Neural progenitor cell (in vitro differentiated cells): ENCODE data around the gene FRYL. TPM values are rescaled to one million over a fixed set of nuclear protein-coding genes. Genes with fewer than 3 reads are reported as not detected.

Experiments used
- DNase-seq: peaks from one replicate; pipeline ENCODE4 v3.0.0-alpha.2; 2016; ENCODE audit warnings: low spot score
- H2AFZ ChIP-seq: fragments of 200-600 bp; sonication (generic); replicated peaks from 2 replicates; pipeline ENCODE4 v1.6.1; 2016; ENCODE audit warnings: antibody characterized with exemption
- H3F3A ChIP-seq: fragments of 200-600 bp; sonication (generic); 2 replicates; pipeline ENCODE4 v1.6.1; 2016; ENCODE audit warnings: antibody characterized with exemption, low read depth
- H3K27ac ChIP-seq: fragments of 200-600 bp; sonication (generic); 2 replicates; pipeline ENCODE4 v1.5.1; 2016; ENCODE audit warnings: mild to moderate bottlenecking
- H3K27me3 ChIP-seq: fragments of 200-600 bp; sonication (generic); 2 replicates; pipeline ENCODE4 v1.6.1; 2016; ENCODE audit warnings: mild to moderate bottlenecking, moderate library complexity
- H3K36me3 ChIP-seq: fragments of 200-600 bp; sonication (generic); 2 replicates; pipeline ENCODE4 v1.5.1; 2016
- H3K4me1 ChIP-seq: fragments of 200-600 bp; sonication (generic); 2 replicates; pipeline ENCODE4 v1.6.1; 2016; ENCODE audit warnings: mixed run types
- H3K4me2 ChIP-seq: fragments of 200-600 bp; sonication (generic); 2 replicates; pipeline ENCODE4 v1.6.1; 2016
- H3K4me3 ChIP-seq: fragments of 200-600 bp; sonication (generic); 2 replicates; pipeline ENCODE4 v1.5.1; 2016
- H3K79me2 ChIP-seq: fragments of 200-600 bp; sonication (generic); 2 replicates; pipeline ENCODE4 v1.6.1; 2016; ENCODE audit warnings: low read depth
- H3K9ac ChIP-seq: fragments of 200-600 bp; sonication (generic); 2 replicates; pipeline ENCODE4 v1.6.1; 2016
- H3K9me3 ChIP-seq: fragments of 200-600 bp; sonication (generic); 2 replicates; pipeline ENCODE4 v1.5.1; 2016; ENCODE audit warnings: low read depth
- H4K20me1 ChIP-seq: fragments of 200-600 bp; sonication (generic); 2 replicates; pipeline ENCODE4 v1.6.1; 2016; ENCODE audit warnings: low read depth
- H3K27ac Mint-ChIP-seq: 3 replicates; pipeline ENCODE4 v1.8.0; 2021; ENCODE audit warnings: mixed read lengths
- H3K27me3 Mint-ChIP-seq: 2 replicates; pipeline ENCODE4 v1.8.0; 2022; ENCODE audit warnings: low read depth, mild to moderate bottlenecking, inconsistent platforms, moderate library complexity, mixed read lengths; ENCODE audit not compliant: insufficient read depth
- H3K36me3 Mint-ChIP-seq: 3 replicates; pipeline ENCODE4 v1.8.0; 2021; ENCODE audit warnings: mixed read lengths
- H3K4me1 Mint-ChIP-seq: 3 replicates; pipeline ENCODE4 v1.8.0; 2021; ENCODE audit warnings: mixed read lengths
- H3K4me3 Mint-ChIP-seq: 3 replicates; pipeline ENCODE4 v1.8.0; 2021; ENCODE audit warnings: mild to moderate bottlenecking, moderate library complexity, mixed read lengths
- H3K9me3 Mint-ChIP-seq: 3 replicates; pipeline ENCODE4 v1.8.0; 2020; ENCODE audit warnings: mixed read lengths
- EZH2 ChIP-seq: fragments of 200-600 bp; sonication (generic); IDR thresholded peaks from 2 replicates; pipeline ENCODE4 v1.6.1; 2017; ENCODE audit warnings: antibody characterized with exemption, mild to moderate bottlenecking, moderate library complexity
- EZH2phosphoT487 ChIP-seq: fragments of 200-600 bp; sonication (generic); IDR thresholded peaks from 2 replicates; pipeline ENCODE4 v1.6.1; 2017; ENCODE audit warnings: antibody characterized with exemption
- small RNA-seq: library from RNA; depleted of rRNA; stranded (forward); fragments of <200 nt; gene quantifications from one replicate; pipeline ENCODE3, GENCODE V24; 2015
- total RNA-seq: library from RNA; depleted of rRNA; stranded (reverse); fragments of >200 nt; gene quantifications from 2 replicates; pipeline ENCODE4 v1.2.3, GENCODE V29; 2015; ENCODE audit warnings: low replicate concordance
- TF ChIP-seq, protein P1 (sequence below): fragments of 200-600 bp; sonication (generic); IDR thresholded peaks from 2 replicates; pipeline ENCODE4 v1.5.1; 2017; ENCODE audit warnings: antibody characterized with exemption, mild to moderate bottlenecking

FRYL gene
- total RNA-seq, 1 donor from 2014 or later, result 70.5 TPM

DNA sequence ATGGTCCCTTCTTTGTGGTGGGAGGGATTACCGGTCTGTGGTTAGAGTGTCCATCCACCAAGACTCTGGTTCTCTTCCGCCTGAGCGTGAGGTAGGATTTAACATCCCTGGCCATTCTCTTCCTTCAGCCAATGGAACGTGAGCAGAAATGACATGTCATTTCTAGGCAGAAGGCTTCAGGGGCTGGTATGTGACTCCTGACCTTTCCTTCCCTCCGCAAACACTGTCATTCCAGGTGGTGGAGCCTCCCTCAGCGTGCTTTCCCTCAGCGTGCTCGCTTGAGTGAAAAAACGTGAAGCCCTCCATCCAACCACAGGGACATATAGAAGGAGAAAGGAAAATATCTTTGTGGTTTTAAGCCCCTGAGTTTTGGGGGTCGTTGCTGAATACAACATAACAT is 330.9 kb downstream of the FRYL start:
- H3K36me3 ChIP-seq, result no peaks in the 10 kb centered on the region
- no peak overlapping the region for H3K4me2 ChIP-seq
- no peak overlapping the region for H3K27ac Mint-ChIP-seq
- DNase-seq, result peak; percentile 3
- no peaks in the 10 kb centered on the region for H4K20me1 ChIP-seq
- no peaks in the 10 kb centered on the region for H3K9me3 ChIP-seq
- H3K4me1 Mint-ChIP-seq, result no peaks in the 10 kb centered on the region
- H3K4me3 Mint-ChIP-seq, result no peak overlapping the region
- H3K27me3 Mint-ChIP-seq, result peaks cover 2% of the 10 kb centered on the region
- no peak overlapping the region for H3K9ac ChIP-seq
- peaks cover 5% of the 10 kb centered on the region for H3F3A ChIP-seq
- peak overlapping the region; percentile 57 for H2AFZ ChIP-seq
- H3K27ac ChIP-seq, result no peak overlapping the region
- TF ChIP-seq EZH2phosphoT487 (no peak), EZH2 (no peak)
- TF ChIP-seq, protein P1, sequence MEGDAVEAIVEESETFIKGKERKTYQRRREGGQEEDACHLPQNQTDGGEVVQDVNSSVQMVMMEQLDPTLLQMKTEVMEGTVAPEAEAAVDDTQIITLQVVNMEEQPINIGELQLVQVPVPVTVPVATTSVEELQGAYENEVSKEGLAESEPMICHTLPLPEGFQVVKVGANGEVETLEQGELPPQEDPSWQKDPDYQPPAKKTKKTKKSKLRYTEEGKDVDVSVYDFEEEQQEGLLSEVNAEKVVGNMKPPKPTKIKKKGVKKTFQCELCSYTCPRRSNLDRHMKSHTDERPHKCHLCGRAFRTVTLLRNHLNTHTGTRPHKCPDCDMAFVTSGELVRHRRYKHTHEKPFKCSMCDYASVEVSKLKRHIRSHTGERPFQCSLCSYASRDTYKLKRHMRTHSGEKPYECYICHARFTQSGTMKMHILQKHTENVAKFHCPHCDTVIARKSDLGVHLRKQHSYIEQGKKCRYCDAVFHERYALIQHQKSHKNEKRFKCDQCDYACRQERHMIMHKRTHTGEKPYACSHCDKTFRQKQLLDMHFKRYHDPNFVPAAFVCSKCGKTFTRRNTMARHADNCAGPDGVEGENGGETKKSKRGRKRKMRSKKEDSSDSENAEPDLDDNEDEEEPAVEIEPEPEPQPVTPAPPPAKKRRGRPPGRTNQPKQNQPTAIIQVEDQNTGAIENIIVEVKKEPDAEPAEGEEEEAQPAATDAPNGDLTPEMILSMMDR, result no peak
- H3K4me1 ChIP-seq, result no peaks in the 10 kb centered on the region
- no peaks in the 10 kb centered on the region for H3K27me3 ChIP-seq
- no peaks in the 10 kb centered on the region for H3K9me3 Mint-ChIP-seq
- H3K4me3 ChIP-seq, result no peak overlapping the region
- H3K79me2 ChIP-seq, result no peaks in the 10 kb centered on the region
- H3K36me3 Mint-ChIP-seq, result no peaks in the 10 kb centered on the region

Small RNA genes within 50 kb of the gene (small RNA-seq; reads per million reads assigned to genes)
- gene RNU5E-3P, result 0.32 reads per million, percentile 30 among the genes with 10 or more reads in this experiment

Other genes with a start within 250 kb of the FRYL start
- gene OCIAD1, start 50.8 kb upstream of the FRYL start, total RNA-seq, result 162 and 260 TPM in 2 replicates
- 25.0 and 28.8 TPM in 2 replicates for gene OCIAD2, start 126.5 kb upstream of the FRYL start, total RNA-seq
- not detected in 2 replicates for gene CWH43, start 206.0 kb upstream of the FRYL start, total RNA-seq